Activated CD8-positive, alpha-beta memory T cell treated with anti-CD3 and anti-CD28 coated beads for 24 hours (primary cell): ENCODE data around the gene RABL2B.

Source experiments
- DNase-seq: peaks from one replicate; pipeline ENCODE4 v3.0.0-alpha.2; 2020

RABL2B gene

GRCh38 chr22:50737728-50738648 lies 45.4 kb downstream of the RABL2B start, which contains the start of gene ACR:
ACR (plus strand) TSS chr22:50738204; CDS start chr22:50738236, 32 bp downstream.
- peak; percentile 47 for DNase-seq

- no peak for DNase-seq
These were observed 47.8 kb downstream of the RABL2B start for GRCh38 chr22:50735739-50736030.

- DNase-seq: no peak
These were observed 48.3 kb downstream of the RABL2B start for GRCh38 chr22:50734986-50735738.

- no peak for DNase-seq
These were observed 49.1 kb downstream of the RABL2B start for GRCh38 chr22:50734343-50734771.

GRCh38 chr22:50733521-50734342 lies 49.7 kb downstream of the RABL2B start:
- DNase-seq: no peak

GRCh38 chr22:50732681-50733080 lies 50.8 kb downstream of the RABL2B start:
- no peak for DNase-seq

GRCh38 chr22:50731811-50732624 lies 51.4 kb downstream of the RABL2B start:
- DNase-seq: peak; percentile 69

GRCh38 chr22:50730941-50731661 lies 52.3 kb downstream of the RABL2B start:
- no peak for DNase-seq

- no peak for DNase-seq
These were observed 53.2 kb downstream of the RABL2B start for GRCh38 chr22:50730013-50730891.

- no peak for DNase-seq
These were observed 53.9 kb downstream of the RABL2B start for GRCh38 chr22:50729391-50730012.

- DNase-seq: no peak
These were observed 54.9 kb downstream of the RABL2B start for GRCh38 chr22:50728523-50728931.

GRCh38 chr22:50727678-50728522 lies 55.5 kb downstream of the RABL2B start:
- DNase-seq: no peak

- no peak for DNase-seq
These were observed 56.6 kb downstream of the RABL2B start for GRCh38 chr22:50726643-50727340.

GRCh38 chr22:50725597-50725996 lies 57.8 kb downstream of the RABL2B start:
- DNase-seq: no peak

GRCh38 chr22:50724616-50725015 lies 58.8 kb downstream of the RABL2B start:
- DNase-seq: no peak

- no peak for DNase-seq
These were observed 59.4 kb downstream of the RABL2B start for GRCh38 chr22:50723991-50724390.

GRCh38 chr22:50722716-50723428 lies 60.6 kb downstream of the RABL2B start:
- DNase-seq: no peak
